ENCODE results near the gene BAZ2B. TPM values are rescaled to one million over a fixed set of nuclear protein-coding genes. Genes with fewer than 3 reads are reported as not detected.

The BAZ2B gene
- total and polyA plus RNA-seq, 9 of the 15 experiments (the other 6 are each of a cell fraction or from before 2014, with no cell fraction given), result 7.5 to 38.6 (median 19.8) TPM

DNA sequence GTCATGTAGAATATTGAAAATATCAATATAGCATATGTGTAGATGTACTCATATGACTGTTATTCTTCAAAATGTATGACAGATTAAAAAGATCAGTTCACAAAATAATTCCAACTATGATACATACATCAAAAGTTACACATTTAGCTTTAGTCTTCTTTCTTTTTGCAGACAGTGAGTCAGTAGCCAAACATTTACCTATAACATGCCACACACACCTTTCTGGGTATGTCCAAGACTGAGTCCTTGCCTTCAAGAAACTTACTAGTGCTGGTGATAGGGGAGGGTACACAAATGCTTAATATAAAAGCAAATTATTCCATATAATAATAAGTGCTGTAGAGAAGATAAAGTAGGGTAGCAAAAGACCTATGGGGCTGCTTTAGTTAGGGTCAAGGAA is 176.9 kb downstream of the BAZ2B start:
- FAIRE-seq (no peak), ATAC-seq (no peak), DNase-seq (ENCODE audit: extremely low read depth in 1 of 4, low spot score in 3 of 4) (no peak)
- H3K4me2 ChIP-seq (ENCODE audit: insufficient read depth, low read length), result no peak overlapping the region
- ChIA-PET POLR2A (no interaction called here), CTCF (ENCODE audit: low intra/inter-chr PET ratio) (no interaction called here)
- no peak overlapping the region for H2AFZ ChIP-seq (ENCODE audit: low read depth, low read length)
- H3K27ac ChIP-seq (ENCODE audit: extremely low read depth, low read depth, low read length), result no peak overlapping the region
- H3K27me3 ChIP-seq (ENCODE audit: control insufficient read depth in 2 of 2, insufficient read depth in 2 of 2, low read length in 2 of 2), result no peaks in the 10 kb centered on the region
- intact Hi-C loops (cut with micrococcal nuclease) (no loop called here), in situ Hi-C loops (cut with MboI) (no loop called here)
- peaks cover 0 to under 1% of the 10 kb centered on the region in 2 experiments; a peak in 1 of 5 replicates for H3K4me1 ChIP-seq (replicated peaks in 1 of 2; ENCODE audit: control insufficient read depth in 2 of 2, insufficient read depth in 2 of 2, low read length in 2 of 2)
- no TSS peak for BruUV-seq (replicated peaks)
- H3K9ac ChIP-seq (ENCODE audit: insufficient read depth in 1 of 2, low read depth in 2 of 2, low read length in 2 of 2), result no peak overlapping the region
- no peaks in the 10 kb centered on the region for H3K9me1 ChIP-seq (ENCODE audit: control insufficient read depth, insufficient read depth, low read length)
- no peak overlapping the region for H3K4me3 ChIP-seq
- H4K20me1 ChIP-seq (replicated peaks; ENCODE audit: control insufficient read depth, insufficient read depth, low read length), result no peaks in the 10 kb centered on the region
- H3K79me2 ChIP-seq (ENCODE audit: control insufficient read depth, insufficient read depth, low read length), result no peaks in the 10 kb centered on the region
- peaks cover 2% of the 10 kb centered on the region; the same call in 1 of the 3 replicates for H3K36me3 ChIP-seq (ENCODE audit: control insufficient read depth, insufficient read depth, low read length)
- no peaks in the 10 kb centered on the region for H3K9me3 ChIP-seq (replicated peaks; ENCODE audit: control insufficient read depth, insufficient read depth, low read depth, low read length)
- TF ChIP-seq, protein P1, sequence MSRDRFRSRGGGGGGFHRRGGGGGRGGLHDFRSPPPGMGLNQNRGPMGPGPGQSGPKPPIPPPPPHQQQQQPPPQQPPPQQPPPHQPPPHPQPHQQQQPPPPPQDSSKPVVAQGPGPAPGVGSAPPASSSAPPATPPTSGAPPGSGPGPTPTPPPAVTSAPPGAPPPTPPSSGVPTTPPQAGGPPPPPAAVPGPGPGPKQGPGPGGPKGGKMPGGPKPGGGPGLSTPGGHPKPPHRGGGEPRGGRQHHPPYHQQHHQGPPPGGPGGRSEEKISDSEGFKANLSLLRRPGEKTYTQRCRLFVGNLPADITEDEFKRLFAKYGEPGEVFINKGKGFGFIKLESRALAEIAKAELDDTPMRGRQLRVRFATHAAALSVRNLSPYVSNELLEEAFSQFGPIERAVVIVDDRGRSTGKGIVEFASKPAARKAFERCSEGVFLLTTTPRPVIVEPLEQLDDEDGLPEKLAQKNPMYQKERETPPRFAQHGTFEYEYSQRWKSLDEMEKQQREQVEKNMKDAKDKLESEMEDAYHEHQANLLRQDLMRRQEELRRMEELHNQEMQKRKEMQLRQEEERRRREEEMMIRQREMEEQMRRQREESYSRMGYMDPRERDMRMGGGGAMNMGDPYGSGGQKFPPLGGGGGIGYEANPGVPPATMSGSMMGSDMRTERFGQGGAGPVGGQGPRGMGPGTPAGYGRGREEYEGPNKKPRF (IDR thresholded peaks at IDR 0.05; ENCODE audit: low read depth, low read length), result no peak
- TF ChIP-seq HSF4 (CRISPR knock-in tag; IDR thresholded peaks at IDR 0.05; ENCODE audit: borderline replicate concordance), result no peak
- TF ChIP-seq U2AF1 (optimal IDR thresholded peaks at IDR 0.05; ENCODE audit: low read depth, low read length), result no peak
- TF ChIP-seq ESRRB (CRISPR knock-in tag; IDR thresholded peaks at IDR 0.05; ENCODE audit: borderline replicate concordance), result no peak
- TF ChIP-seq, protein P2, sequence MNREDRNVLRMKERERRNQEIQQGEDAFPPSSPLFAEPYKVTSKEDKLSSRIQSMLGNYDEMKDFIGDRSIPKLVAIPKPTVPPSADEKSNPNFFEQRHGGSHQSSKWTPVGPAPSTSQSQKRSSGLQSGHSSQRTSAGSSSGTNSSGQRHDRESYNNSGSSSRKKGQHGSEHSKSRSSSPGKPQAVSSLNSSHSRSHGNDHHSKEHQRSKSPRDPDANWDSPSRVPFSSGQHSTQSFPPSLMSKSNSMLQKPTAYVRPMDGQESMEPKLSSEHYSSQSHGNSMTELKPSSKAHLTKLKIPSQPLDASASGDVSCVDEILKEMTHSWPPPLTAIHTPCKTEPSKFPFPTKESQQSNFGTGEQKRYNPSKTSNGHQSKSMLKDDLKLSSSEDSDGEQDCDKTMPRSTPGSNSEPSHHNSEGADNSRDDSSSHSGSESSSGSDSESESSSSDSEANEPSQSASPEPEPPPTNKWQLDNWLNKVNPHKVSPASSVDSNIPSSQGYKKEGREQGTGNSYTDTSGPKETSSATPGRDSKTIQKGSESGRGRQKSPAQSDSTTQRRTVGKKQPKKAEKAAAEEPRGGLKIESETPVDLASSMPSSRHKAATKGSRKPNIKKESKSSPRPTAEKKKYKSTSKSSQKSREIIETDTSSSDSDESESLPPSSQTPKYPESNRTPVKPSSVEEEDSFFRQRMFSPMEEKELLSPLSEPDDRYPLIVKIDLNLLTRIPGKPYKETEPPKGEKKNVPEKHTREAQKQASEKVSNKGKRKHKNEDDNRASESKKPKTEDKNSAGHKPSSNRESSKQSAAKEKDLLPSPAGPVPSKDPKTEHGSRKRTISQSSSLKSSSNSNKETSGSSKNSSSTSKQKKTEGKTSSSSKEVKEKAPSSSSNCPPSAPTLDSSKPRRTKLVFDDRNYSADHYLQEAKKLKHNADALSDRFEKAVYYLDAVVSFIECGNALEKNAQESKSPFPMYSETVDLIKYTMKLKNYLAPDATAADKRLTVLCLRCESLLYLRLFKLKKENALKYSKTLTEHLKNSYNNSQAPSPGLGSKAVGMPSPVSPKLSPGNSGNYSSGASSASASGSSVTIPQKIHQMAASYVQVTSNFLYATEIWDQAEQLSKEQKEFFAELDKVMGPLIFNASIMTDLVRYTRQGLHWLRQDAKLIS (CRISPR knock-in tag; IDR thresholded peaks at IDR 0.05), result no peak
- TF ChIP-seq, protein P3, sequence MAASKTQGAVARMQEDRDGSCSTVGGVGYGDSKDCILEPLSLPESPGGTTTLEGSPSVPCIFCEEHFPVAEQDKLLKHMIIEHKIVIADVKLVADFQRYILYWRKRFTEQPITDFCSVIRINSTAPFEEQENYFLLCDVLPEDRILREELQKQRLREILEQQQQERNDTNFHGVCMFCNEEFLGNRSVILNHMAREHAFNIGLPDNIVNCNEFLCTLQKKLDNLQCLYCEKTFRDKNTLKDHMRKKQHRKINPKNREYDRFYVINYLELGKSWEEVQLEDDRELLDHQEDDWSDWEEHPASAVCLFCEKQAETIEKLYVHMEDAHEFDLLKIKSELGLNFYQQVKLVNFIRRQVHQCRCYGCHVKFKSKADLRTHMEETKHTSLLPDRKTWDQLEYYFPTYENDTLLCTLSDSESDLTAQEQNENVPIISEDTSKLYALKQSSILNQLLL (CRISPR knock-in tag; IDR thresholded peaks at IDR 0.05; ENCODE audit: borderline replicate concordance), result no peak
- TF ChIP-seq ZNF445 (CRISPR knock-in tag; IDR thresholded peaks at IDR 0.05; ENCODE audit: low read depth), result no peak
- TF ChIP-seq, protein P4, sequence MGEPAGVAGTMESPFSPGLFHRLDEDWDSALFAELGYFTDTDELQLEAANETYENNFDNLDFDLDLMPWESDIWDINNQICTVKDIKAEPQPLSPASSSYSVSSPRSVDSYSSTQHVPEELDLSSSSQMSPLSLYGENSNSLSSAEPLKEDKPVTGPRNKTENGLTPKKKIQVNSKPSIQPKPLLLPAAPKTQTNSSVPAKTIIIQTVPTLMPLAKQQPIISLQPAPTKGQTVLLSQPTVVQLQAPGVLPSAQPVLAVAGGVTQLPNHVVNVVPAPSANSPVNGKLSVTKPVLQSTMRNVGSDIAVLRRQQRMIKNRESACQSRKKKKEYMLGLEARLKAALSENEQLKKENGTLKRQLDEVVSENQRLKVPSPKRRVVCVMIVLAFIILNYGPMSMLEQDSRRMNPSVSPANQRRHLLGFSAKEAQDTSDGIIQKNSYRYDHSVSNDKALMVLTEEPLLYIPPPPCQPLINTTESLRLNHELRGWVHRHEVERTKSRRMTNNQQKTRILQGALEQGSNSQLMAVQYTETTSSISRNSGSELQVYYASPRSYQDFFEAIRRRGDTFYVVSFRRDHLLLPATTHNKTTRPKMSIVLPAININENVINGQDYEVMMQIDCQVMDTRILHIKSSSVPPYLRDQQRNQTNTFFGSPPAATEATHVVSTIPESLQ (CRISPR knock-in tag; IDR thresholded peaks at IDR 0.05), result no peak
- TF ChIP-seq, protein P5, sequence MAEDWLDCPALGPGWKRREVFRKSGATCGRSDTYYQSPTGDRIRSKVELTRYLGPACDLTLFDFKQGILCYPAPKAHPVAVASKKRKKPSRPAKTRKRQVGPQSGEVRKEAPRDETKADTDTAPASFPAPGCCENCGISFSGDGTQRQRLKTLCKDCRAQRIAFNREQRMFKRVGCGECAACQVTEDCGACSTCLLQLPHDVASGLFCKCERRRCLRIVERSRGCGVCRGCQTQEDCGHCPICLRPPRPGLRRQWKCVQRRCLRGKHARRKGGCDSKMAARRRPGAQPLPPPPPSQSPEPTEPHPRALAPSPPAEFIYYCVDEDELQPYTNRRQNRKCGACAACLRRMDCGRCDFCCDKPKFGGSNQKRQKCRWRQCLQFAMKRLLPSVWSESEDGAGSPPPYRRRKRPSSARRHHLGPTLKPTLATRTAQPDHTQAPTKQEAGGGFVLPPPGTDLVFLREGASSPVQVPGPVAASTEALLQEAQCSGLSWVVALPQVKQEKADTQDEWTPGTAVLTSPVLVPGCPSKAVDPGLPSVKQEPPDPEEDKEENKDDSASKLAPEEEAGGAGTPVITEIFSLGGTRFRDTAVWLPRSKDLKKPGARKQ (CRISPR knock-in tag; IDR thresholded peaks at IDR 0.05), result no peak

All from K562 (cell line).